Measurements from ENCODE around the gene SAE1.

DNA sequence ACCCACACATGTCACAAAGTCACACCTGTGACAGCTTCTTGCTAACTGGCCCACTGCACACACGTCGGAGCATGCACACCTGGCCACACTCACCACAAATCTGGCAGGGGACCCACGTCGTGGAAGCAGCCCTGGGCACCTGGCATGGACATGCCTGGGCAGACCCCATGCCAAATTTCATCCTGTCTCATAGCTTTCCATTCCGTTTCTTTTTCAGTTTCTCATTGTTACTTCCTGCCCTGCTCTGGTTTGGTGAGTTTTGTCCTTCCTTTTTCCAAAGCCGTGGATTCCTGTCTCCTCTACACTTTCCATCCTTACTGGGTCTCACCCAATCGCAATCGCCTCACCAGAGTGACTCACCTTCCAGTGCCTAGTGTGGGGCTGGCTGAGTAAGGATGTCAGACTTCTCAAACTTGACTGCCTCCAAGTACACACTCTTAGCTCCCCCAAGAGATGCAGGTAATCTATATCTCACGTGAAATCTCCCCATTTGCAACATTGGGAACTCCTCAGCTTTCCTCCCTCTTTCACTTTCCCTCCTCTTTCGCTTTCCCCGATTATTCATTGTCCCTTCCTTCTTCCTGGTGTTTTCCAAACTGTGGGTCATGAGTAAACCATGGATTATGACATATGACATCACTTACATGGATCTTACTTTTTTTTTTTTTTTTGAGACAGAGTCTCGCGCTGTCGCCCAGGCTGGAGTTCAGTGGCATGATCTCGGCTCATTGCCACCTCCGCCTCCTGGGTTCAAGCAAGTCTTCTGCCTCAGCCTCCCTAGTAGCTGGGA lies 102.0 kb downstream of the SAE1 start:
- TF ChIP-seq, protein P1, sequence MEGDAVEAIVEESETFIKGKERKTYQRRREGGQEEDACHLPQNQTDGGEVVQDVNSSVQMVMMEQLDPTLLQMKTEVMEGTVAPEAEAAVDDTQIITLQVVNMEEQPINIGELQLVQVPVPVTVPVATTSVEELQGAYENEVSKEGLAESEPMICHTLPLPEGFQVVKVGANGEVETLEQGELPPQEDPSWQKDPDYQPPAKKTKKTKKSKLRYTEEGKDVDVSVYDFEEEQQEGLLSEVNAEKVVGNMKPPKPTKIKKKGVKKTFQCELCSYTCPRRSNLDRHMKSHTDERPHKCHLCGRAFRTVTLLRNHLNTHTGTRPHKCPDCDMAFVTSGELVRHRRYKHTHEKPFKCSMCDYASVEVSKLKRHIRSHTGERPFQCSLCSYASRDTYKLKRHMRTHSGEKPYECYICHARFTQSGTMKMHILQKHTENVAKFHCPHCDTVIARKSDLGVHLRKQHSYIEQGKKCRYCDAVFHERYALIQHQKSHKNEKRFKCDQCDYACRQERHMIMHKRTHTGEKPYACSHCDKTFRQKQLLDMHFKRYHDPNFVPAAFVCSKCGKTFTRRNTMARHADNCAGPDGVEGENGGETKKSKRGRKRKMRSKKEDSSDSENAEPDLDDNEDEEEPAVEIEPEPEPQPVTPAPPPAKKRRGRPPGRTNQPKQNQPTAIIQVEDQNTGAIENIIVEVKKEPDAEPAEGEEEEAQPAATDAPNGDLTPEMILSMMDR (IDR thresholded peaks at IDR 0.05), result no peak
- TF ChIP-seq POLR2A (IDR thresholded peaks at IDR 0.05), result no peak
